HCT116 (cell line): Measurements from ENCODE around the gene PHYH.
A peak's percentile ranks its signal among the peaks of the same experiment; 100 is the strongest.

Experiments used
- EGR1 ChIP-seq: IDR thresholded peaks from 2 replicates; pipeline ENCODE4 v1.6.1; 2012; ENCODE audit warnings: low read depth
- ELF1 ChIP-seq: IDR thresholded peaks from 2 replicates; pipeline ENCODE4 v1.6.1; 2012; ENCODE audit warnings: low read depth, borderline replicate concordance
- EZH2phosphoT487 ChIP-seq: fragments of 200-600 bp; IDR thresholded peaks from 2 replicates; pipeline ENCODE4 v1.6.1; 2018; ENCODE audit warnings: antibody characterized with exemption, borderline replicate concordance
- POLR2A ChIP-seq: IDR thresholded peaks from 2 replicates; pipeline ENCODE4 v1.7.0; 2011; ENCODE audit warnings: borderline replicate concordance; ENCODE audit not compliant: insufficient read depth, insufficient read length; ENCODE audit errors: extremely low read depth
- POLR2AphosphoS5 ChIP-seq: IDR thresholded peaks from 2 replicates; pipeline ENCODE4 v1.6.1; 2011; ENCODE audit warnings: mild to moderate bottlenecking, low read depth, low read length, moderate library complexity
- RAD21 ChIP-seq: IDR thresholded peaks from 2 replicates; pipeline ENCODE4 v1.6.1; 2012; ENCODE audit warnings: low read depth, mild to moderate bottlenecking
- REST ChIP-seq: IDR thresholded peaks from 2 replicates; pipeline ENCODE4 v1.6.1; 2012; ENCODE audit warnings: low read depth
- SP1 ChIP-seq: IDR thresholded peaks from 2 replicates; pipeline ENCODE4 v1.6.1; 2012; ENCODE audit warnings: low read depth
- YY1 ChIP-seq: IDR thresholded peaks from 2 replicates; pipeline ENCODE4 v1.6.1; 2011; ENCODE audit warnings: low read length, low read depth, moderate library complexity, mild to moderate bottlenecking; ENCODE audit not compliant: insufficient replicate concordance; ENCODE audit errors: extremely low read depth
- ZNF274 ChIP-seq: fragments of 200-500 bp; sonication (Bioruptor generic); IDR thresholded peaks from 2 replicates; pipeline ENCODE4 v1.6.1; 2014; ENCODE audit warnings: mild to moderate bottlenecking, low read depth, low read length, inconsistent platforms
- TF ChIP-seq, protein P1 (sequence below), 3 experiments: fragments of 200-600 bp in 1 of 3; sonication (generic) in 1 of 3; IDR thresholded peaks in 2 of 3; conservative IDR thresholded peaks in 1 of 3; 2 replicates each; pipeline ENCODE4 v1.5.1; 2012 to 2017; ENCODE audit warnings: low read depth in 2 of 3, low read length in 2 of 3, antibody characterized with exemption in 1 of 3, borderline replicate concordance in 1 of 3, control low read depth in 1 of 3, mild to moderate bottlenecking in 1 of 3, mixed read lengths in 1 of 3, mixed run types in 1 of 3, moderate library complexity in 1 of 3; ENCODE audit not compliant: insufficient read depth in 1 of 3

GRCh38 chr10:13348216-13349017, 48.6 kb upstream of the PHYH start, which contains the start of gene SEPHS1:
- TF ChIP-seq SP1 (peak; percentile 31; the same call in 1 of the 2 replicates), ZNF274 (no peak), YY1 (peak; percentile 33), RAD21 (no peak), REST (0 out of 2 replicates have a peak, but pooled peaks have one; percentile 11), ELF1 (no peak), EZH2phosphoT487 (no peak), EGR1 (peak; percentile 24; the same call in 1 of the 2 replicates), POLR2AphosphoS5 (peak; percentile 50), POLR2A (peak; percentile 40)
- TF ChIP-seq, protein P1, sequence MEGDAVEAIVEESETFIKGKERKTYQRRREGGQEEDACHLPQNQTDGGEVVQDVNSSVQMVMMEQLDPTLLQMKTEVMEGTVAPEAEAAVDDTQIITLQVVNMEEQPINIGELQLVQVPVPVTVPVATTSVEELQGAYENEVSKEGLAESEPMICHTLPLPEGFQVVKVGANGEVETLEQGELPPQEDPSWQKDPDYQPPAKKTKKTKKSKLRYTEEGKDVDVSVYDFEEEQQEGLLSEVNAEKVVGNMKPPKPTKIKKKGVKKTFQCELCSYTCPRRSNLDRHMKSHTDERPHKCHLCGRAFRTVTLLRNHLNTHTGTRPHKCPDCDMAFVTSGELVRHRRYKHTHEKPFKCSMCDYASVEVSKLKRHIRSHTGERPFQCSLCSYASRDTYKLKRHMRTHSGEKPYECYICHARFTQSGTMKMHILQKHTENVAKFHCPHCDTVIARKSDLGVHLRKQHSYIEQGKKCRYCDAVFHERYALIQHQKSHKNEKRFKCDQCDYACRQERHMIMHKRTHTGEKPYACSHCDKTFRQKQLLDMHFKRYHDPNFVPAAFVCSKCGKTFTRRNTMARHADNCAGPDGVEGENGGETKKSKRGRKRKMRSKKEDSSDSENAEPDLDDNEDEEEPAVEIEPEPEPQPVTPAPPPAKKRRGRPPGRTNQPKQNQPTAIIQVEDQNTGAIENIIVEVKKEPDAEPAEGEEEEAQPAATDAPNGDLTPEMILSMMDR (IDR thresholded peaks at IDR 0.05 in 2 of 3, conservative IDR thresholded peaks at IDR 0.05 in 1 of 3; ENCODE audit: borderline replicate concordance in 1 of 3, insufficient read depth in 1 of 3, low read depth in 2 of 3, low read length in 2 of 3) = 0 out of 6 replicates have a peak, but pooled peaks of 1 of the 3 experiments have one; percentile 7
